Type B pancreatic cell (in vitro differentiated cells): ENCODE data around the gene LIPE. TPM values are rescaled to one million over a fixed set of nuclear protein-coding genes. Genes with fewer than 3 reads are reported as not detected.

Source experiments
- DNase-seq: peaks from one replicate; pipeline ENCODE4 v3.0.0; 2021; ENCODE audit warnings: mixed read lengths; ENCODE audit not compliant: unreplicated experiment; ENCODE audit errors: extremely low spot score
- H3K27ac Mint-ChIP-seq: 2 replicates; pipeline ENCODE4 v1.8.0; 2021; ENCODE audit warnings: mild to moderate bottlenecking, mixed read lengths
- H3K27me3 Mint-ChIP-seq: 2 replicates; pipeline ENCODE4 v1.8.0; 2021; ENCODE audit warnings: mixed read lengths
- H3K36me3 Mint-ChIP-seq: 2 replicates; pipeline ENCODE4 v1.8.0; 2021; ENCODE audit warnings: mixed read lengths
- H3K4me1 Mint-ChIP-seq: one replicate; pipeline ENCODE4 v1.8.0; 2021; ENCODE audit warnings: mixed read lengths; ENCODE audit not compliant: unreplicated experiment
- H3K4me3 Mint-ChIP-seq: 2 replicates; pipeline ENCODE4 v1.8.0; 2021; ENCODE audit warnings: mild to moderate bottlenecking, mixed read lengths
- H3K9me3 Mint-ChIP-seq: 2 replicates; pipeline ENCODE4 v1.8.0; 2021; ENCODE audit warnings: mixed read lengths
- CTCF ChIP-seq: fragments of 200-600 bp; sonication (generic); conservative IDR thresholded peaks from 2 replicates; pipeline ENCODE4 v1.5.0; 2021; ENCODE audit warnings: antibody characterized with exemption, mild to moderate bottlenecking
- total RNA-seq: library from RNA; stranded (reverse); gene quantifications from 2 replicates; pipeline ENCODE4 v1.2.1, GENCODE V29; 2021; ENCODE audit warnings: low replicate concordance

LIPE gene
- total RNA-seq, 1 donor from 2014 or later: 17.9 TPM

- H3K27ac Mint-ChIP-seq: no peak overlapping the region
- H3K27me3 Mint-ChIP-seq: peaks cover 41% of the 10 kb centered on the region
- peaks cover 5% of the 10 kb centered on the region for H3K4me1 Mint-ChIP-seq
- no peak for TF ChIP-seq CTCF
- H3K36me3 Mint-ChIP-seq: no peaks in the 10 kb centered on the region
- no peak overlapping the region for H3K4me3 Mint-ChIP-seq
- DNase-seq: no peak
- H3K9me3 Mint-ChIP-seq: no peaks in the 10 kb centered on the region
Observed at GRCh38 chr19:42388851-42389489, 38.2 kb downstream of the LIPE start.

DNA sequence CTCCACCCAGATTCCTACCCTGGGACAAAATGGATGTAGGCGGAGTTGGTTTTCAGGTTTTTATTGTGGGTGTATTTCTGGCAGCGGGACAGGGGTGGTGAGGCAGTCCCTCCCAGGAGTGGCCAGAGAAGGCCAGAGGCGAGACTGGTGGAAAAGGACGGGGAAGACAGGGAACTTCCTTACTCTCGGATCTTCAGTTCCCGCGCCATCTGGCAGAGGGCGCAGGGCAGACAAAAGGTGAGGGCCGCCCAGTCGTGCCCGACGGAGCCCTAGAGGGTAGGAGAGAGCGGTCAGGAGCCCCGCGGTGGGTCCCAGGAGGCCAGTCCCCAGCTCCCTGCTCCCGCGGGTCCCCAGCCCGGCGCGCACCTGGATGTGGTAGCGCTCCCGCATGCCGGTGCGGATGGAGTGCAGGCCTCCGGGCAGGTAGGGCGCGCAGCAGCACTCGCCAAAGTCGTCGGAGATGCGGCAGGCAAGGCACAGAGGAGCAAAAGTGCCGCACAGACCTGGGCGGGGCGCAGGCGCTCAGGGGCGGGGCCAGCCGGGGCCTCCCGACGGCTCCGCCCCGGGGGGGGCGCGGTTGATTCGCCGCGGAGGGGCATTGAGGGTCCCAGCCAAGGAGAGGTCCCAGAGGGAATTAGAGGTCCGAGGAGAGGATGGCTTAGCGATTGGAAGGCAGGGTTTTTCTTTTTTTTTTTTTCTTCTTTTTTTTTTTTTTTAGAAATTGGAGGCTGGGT, 40.0 kb downstream of the LIPE start:
- peak overlapping the region; percentile 86 for H3K4me3 Mint-ChIP-seq
- TF ChIP-seq CTCF: peak; percentile 68
- no peaks in the 10 kb centered on the region for H3K36me3 Mint-ChIP-seq
- H3K27ac Mint-ChIP-seq: peak overlapping the region; percentile 74
- H3K4me1 Mint-ChIP-seq: peaks cover 5% of the 10 kb centered on the region
- H3K27me3 Mint-ChIP-seq: peaks cover 40% of the 10 kb centered on the region
- H3K9me3 Mint-ChIP-seq: no peaks in the 10 kb centered on the region
- no peak for DNase-seq

DNA sequence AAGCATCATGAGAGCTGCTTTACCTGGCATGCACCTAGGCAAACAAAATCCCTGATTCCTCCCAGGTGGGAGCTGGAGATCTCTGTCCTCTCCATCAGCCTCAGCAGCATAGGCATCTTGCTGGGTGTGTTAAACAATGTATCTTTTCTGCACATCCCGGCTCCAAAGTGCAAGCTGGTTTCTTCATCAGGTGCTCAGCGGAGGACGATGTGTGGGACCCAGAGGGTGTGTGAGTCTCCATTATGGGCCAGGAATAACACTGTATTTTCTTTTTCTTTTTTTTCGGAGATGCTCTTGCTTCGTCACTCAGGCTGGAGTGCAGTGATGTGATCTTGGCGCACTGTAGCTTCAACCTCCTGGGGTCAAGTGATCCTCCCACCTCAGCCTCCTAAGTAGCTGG, 47.0 kb downstream of the LIPE start:
- no peak for TF ChIP-seq CTCF
- no peaks in the 10 kb centered on the region for H3K9me3 Mint-ChIP-seq
- peaks cover 4% of the 10 kb centered on the region for H3K27me3 Mint-ChIP-seq
- H3K4me3 Mint-ChIP-seq: no peak overlapping the region
- no peaks in the 10 kb centered on the region for H3K4me1 Mint-ChIP-seq
- H3K36me3 Mint-ChIP-seq: peaks cover 5% of the 10 kb centered on the region
- DNase-seq: no peak
- no peak overlapping the region for H3K27ac Mint-ChIP-seq

DNA sequence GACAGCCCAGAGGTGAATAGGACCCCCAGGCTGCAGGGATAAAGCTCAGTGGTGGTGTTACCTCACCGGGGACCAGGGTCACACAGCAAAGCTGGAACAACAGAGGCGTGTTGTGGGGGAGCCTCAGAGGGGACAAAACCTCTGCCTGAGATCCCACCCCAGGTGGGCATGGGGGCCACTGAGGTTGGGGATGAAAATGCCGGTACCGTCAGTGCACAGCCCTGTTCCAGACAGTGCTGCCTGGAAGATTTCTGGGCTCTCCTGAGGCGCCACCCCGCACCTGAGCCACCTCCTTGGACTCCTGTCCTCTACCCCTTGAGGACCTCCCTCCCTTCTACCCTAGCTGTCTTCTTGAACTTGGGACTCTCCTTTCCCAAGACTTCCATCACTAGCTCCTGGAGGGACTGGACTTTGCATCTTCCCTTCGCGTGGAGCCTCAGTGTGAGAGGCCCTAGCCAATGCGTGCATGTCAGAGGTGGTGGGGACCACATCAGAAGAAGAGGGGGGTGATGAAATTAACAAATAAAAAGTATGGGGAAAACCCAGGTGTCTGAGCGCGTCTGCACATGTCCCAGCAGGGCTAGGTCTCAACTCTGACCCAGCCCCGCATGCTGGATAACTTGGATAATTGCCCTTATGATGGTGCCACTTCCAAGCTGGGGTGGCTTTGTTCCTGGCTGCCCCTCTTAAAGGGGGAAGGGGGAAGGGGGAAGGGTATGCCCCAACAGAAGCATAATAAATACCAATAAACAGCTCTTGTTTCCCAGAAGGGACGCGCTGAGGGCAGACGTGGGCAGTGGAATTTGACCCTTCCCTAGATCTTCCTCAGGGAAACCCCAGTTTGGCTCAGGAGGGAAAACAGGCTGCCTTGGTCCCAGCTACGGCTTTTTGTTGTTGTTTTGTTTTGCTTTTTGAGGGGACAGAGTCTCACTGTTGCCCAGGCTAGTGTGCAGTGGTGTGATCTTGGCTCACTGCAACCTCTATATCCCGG, 48.7 kb downstream of the LIPE start:
- Mint-ChIP-seq H3K9me3 (no peaks in the 10 kb centered on the region), H3K36me3 (peaks cover 12% of the 10 kb centered on the region), H3K4me1 (no peaks in the 10 kb centered on the region), H3K4me3 (no peak overlapping the region), H3K27ac (peak overlapping the region; percentile 48), H3K27me3 (peaks cover 4% of the 10 kb centered on the region)
- DNase-seq: no peak
- TF ChIP-seq CTCF: no peak

- Mint-ChIP-seq H3K9me3 (no peaks in the 10 kb centered on the region), H3K27ac (no peak overlapping the region), H3K4me1 (no peaks in the 10 kb centered on the region), H3K4me3 (no peak overlapping the region), H3K36me3 (peaks cover 12% of the 10 kb centered on the region), H3K27me3 (no peaks in the 10 kb centered on the region)
- no peak for DNase-seq
- no peak for TF ChIP-seq CTCF
Observed at GRCh38 chr19:42376177-42376555, 51.0 kb downstream of the LIPE start.
